ENCODE results near the gene SYNDIG1.

DNA sequence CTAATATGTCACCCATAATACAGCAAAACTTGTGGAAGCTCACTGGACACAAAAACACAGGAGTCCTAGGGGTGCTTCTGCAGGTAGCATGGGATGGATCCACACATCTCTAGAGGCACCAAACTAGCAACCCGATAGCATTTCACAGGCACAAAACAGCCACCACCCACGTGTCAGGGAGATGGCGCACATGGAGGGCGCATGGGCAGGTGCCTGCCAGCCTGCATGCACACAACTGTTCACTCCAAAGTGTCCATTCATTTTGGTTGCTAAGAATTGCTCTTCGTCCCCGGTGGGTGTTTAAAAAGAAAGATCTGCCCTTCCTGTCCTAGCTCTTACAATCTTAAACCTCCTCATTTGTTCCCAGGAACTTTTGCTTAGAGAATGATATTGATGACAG is 171.3 kb downstream of the SYNDIG1 start:
- TF ChIP-seq EP300 (IDR thresholded peaks at IDR 0.05; ENCODE audit: borderline replicate concordance in 1 of 2, low read depth in 1 of 2, low read length in 1 of 2) (no peak), CTCF (IDR thresholded peaks at IDR 0.05) (no peak), TAF1 (IDR thresholded peaks at IDR 0.05; ENCODE audit: borderline replicate concordance, low read depth, low read length) (no peak), GATA2 (CRISPR knock-in tag; IDR thresholded peaks at IDR 0.05) (no peak), MXI1 (IDR thresholded peaks at IDR 0.05; ENCODE audit: low read depth, low read length) (no peak), RCOR1 (IDR thresholded peaks at IDR 0.05; ENCODE audit: low read length) (no peak), RAD21 (IDR thresholded peaks at IDR 0.05; ENCODE audit: low read length) (no peak), POLR2AphosphoS5 (IDR thresholded peaks at IDR 0.05; ENCODE audit: low read depth, low read length) (no peak), NFIC (IDR thresholded peaks at IDR 0.05; ENCODE audit: borderline replicate concordance) (no peak), RXRA (IDR thresholded peaks at IDR 0.05; ENCODE audit: borderline replicate concordance, low read depth) (no peak)
- TF ChIP-seq, protein P1, sequence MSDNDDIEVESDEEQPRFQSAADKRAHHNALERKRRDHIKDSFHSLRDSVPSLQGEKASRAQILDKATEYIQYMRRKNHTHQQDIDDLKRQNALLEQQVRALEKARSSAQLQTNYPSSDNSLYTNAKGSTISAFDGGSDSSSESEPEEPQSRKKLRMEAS (IDR thresholded peaks at IDR 0.05; ENCODE audit: low read depth), result no peak

Measured in SK-N-SH (cell line).